Lower lobe of right lung (tissue), 2 donors: ENCODE measurements around the gene TM4SF5. TPM values are rescaled to one million over a fixed set of nuclear protein-coding genes. Genes with fewer than 3 reads are reported as not detected.

Source experiments
- ATAC-seq, 2 donors: fragments of 200-7000 bp; cut with Tn5 transposase; one replicate each; pipeline ENCODE4 v1.9.1; 2020 to 2022; ENCODE audit warnings: mild to moderate bottlenecking in 2 of 2, moderate library complexity in 2 of 2
- DNase-seq: peaks from one replicate; pipeline ENCODE4 v3.0.0-alpha.2; 2020
- H3K27ac ChIP-seq: fragments of 200-600 bp; one replicate; pipeline ENCODE4 v1.8.0; 2022
- H3K27me3 ChIP-seq: fragments of 200-600 bp; one replicate; pipeline ENCODE4 v1.8.0; 2022; ENCODE audit warnings: low read depth
- H3K36me3 ChIP-seq: fragments of 200-600 bp; one replicate; pipeline ENCODE4 v1.8.0; 2022; ENCODE audit warnings: mild to moderate bottlenecking
- H3K4me1 ChIP-seq: fragments of 200-600 bp; one replicate; pipeline ENCODE4 v1.8.0; 2022
- H3K4me3 ChIP-seq: fragments of 200-600 bp; one replicate; pipeline ENCODE4 v1.8.0; 2022; ENCODE audit warnings: mild to moderate bottlenecking
- H3K9me3 ChIP-seq: fragments of 200-600 bp; one replicate; pipeline ENCODE4 v1.8.0; 2022
- CTCF ChIP-seq: fragments of 200-600 bp; IDR thresholded peaks from one replicate; pipeline ENCODE4 v1.8.0; 2022; ENCODE audit warnings: antibody characterized with exemption, mild to moderate bottlenecking
- intact Hi-C: fragments of 100-400 bp; cut with DNase I; formaldehyde crosslinking; loops from one replicate; pipeline ENCODE4 v1.11.0; 2022
- total RNA-seq: library from RNA; stranded (reverse); fragmentation: NEBNext Ultra II Directional; extraction: Animal tissue kit (Norgen Biotek cat#: 25700); gene quantifications from one replicate; pipeline ENCODE4 v1.2.1, GENCODE V29; 2021
- donor health status: DM: no; HTN: yes; CAD: no; lungs with severe emphysema.

The TM4SF5 gene
- total RNA-seq, 1 donor from 2014 or later = not detected

- no peak for ATAC-seq
- peak overlapping the region; percentile 89 for H3K4me3 ChIP-seq
- H3K27ac ChIP-seq = no peak overlapping the region
- no peak for DNase-seq
- peaks cover 23% of the 10 kb centered on the region for H3K36me3 ChIP-seq
- H3K9me3 ChIP-seq = no peaks in the 10 kb centered on the region
- intact Hi-C loops = no loop called here
- H3K27me3 ChIP-seq = no peaks in the 10 kb centered on the region
- peaks cover 18% of the 10 kb centered on the region for H3K4me1 ChIP-seq
- no peak for TF ChIP-seq CTCF
Observed at GRCh38 chr17:4806456-4806776, 34.7 kb downstream of the TM4SF5 start.

GRCh38 chr17:4806777-4807604, 35.3 kb downstream of the TM4SF5 start, which contains the start of gene PLD2:
Gene PLD2, plus strand, starts transcription at chr17:4807152. Its CDS starts 621 bp downstream, at chr17:4807773.
- ATAC-seq = peak; percentile 99 to 100
- Histone ChIP-seq H3K27me3 (no peaks in the 10 kb centered on the region), H3K9me3 (no peaks in the 10 kb centered on the region), H3K4me1 (peaks cover 18% of the 10 kb centered on the region), H3K4me3 (peak within 1 kb of the TSS; percentile 89), H3K36me3 (peaks cover 27% of the 10 kb centered on the region), H3K27ac (peak within 1 kb of the TSS; percentile 79)
- no peak for TF ChIP-seq CTCF
- intact Hi-C loops = no loop called here
- peak; percentile 93 for DNase-seq

- TF ChIP-seq CTCF = no peak
- Histone ChIP-seq H3K27ac (peak overlapping the region; percentile 79), H3K4me1 (peaks cover 18% of the 10 kb centered on the region), H3K4me3 (peak overlapping the region; percentile 89), H3K36me3 (peaks cover 27% of the 10 kb centered on the region), H3K27me3 (no peaks in the 10 kb centered on the region), H3K9me3 (no peaks in the 10 kb centered on the region)
- ATAC-seq (peak; percentile 10 to 35), DNase-seq (no peak)
- intact Hi-C loops = no loop called here
Observed at GRCh38 chr17:4807605-4808377, 36.1 kb downstream of the TM4SF5 start.

GRCh38 chr17:4808378-4808767, 36.7 kb downstream of the TM4SF5 start:
- Histone ChIP-seq H3K27me3 (no peaks in the 10 kb centered on the region), H3K4me1 (peaks cover 18% of the 10 kb centered on the region), H3K27ac (no peak overlapping the region), H3K4me3 (peak overlapping the region; percentile 89), H3K36me3 (peaks cover 27% of the 10 kb centered on the region), H3K9me3 (no peaks in the 10 kb centered on the region)
- DNase-seq (no peak), ATAC-seq (no peak)
- TF ChIP-seq CTCF = no peak
- intact Hi-C loops = no loop called here

- H3K27me3 ChIP-seq = no peaks in the 10 kb centered on the region
- H3K4me1 ChIP-seq = peaks cover 18% of the 10 kb centered on the region
- intact Hi-C loops = no loop called here
- no peak for ATAC-seq
- no peak for DNase-seq
- TF ChIP-seq CTCF = no peak
- peaks cover 44% of the 10 kb centered on the region for H3K36me3 ChIP-seq
- H3K27ac ChIP-seq = no peak overlapping the region
- H3K4me3 ChIP-seq = no peak overlapping the region
- H3K9me3 ChIP-seq = no peaks in the 10 kb centered on the region
Observed at GRCh38 chr17:4810696-4811290, 39.1 kb downstream of the TM4SF5 start.
